H1 (cell line): ENCODE data around the gene AMHR2. TPM values are rescaled to one million over a fixed set of nuclear protein-coding genes. Genes with fewer than 3 reads are reported as not detected.

Source experiments
- CHD7 ChIP-seq: fragments of 300-600 bp; sonication (generic); IDR thresholded peaks from 2 replicates; pipeline ENCODE4 v1.7.1; 2012; ENCODE audit warnings: low read length, moderate library complexity, mild to moderate bottlenecking, inconsistent platforms; ENCODE audit not compliant: insufficient replicate concordance
- polyA plus RNA-seq, 7 experiments: library from polyadenylated mRNA; depleted of rRNA in 3 of 7; stranded (reverse) in 5 of 7; unstranded in 2 of 7; fragments of >200 nt in 5 of 7; fragments of 200-250 nt in 2 of 7; gene quantifications; 1 replicate in 5 of 7; 2 replicates in 1 of 7; 4 replicates in 1 of 7; pipeline versions ENCODE4 v1.2.1 to v1.2.3, GENCODE V29; 2011 to 2013; ENCODE audit warnings: missing spikeins in 2 of 7, mixed read lengths in 2 of 7
- total RNA-seq: library from RNA; stranded (reverse); fragmentation: NEBNext Ultra II Directional; extraction: Animal tissue kit (Norgen Biotek cat#: 25700); gene quantifications from 2 replicates; pipeline ENCODE4 v1.2.1, GENCODE V29; 2021

Gene AMHR2
- total and polyA plus RNA-seq, 2 of the 8 experiments (the other 6 are each of a cell fraction or from before 2014, with no cell fraction given), result 0.29 to 0.35 TPM

GRCh38 chr12:53453953-53454640 lies 30.4 kb downstream of the AMHR2 start (continued):
- TF ChIP-seq CHD7, result no peak
- TF ChIP-seq, all 59 proteins: peak for 1
